ENCODE results near the gene PODXL2.

PODXL2 gene

DNA sequence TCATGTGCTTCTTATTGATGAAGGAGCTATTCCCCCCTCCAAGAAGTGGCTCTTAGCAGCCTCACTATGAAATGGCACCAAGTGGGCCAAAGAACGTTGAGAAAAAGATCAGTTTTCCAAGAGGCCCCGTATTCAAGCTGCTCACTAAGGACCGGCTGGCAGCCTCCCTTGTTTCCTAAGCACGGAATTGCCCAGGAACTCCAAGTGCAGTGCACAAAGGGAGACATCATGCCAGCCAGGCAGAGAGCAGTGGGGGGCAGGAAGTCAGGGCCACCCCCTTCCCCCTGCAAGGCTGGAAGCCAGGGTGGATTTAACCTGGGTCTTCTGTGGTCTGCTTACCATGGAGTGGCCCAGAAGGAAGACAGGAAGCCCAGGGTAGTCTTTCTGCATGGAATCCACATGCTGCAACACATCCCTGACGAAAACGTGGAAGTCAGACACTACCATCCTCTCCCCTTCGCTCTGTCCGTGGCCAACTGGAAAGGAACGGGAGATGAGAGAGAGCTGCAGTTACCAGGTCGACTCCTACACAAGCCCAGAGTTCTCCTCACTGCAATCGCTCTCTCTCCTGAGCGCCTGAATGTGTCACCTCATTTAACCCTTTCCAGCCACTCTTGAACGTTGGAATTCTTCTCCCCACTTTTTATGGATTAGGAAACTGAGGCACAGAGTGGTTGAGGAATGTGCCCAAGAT, 93.3 kb downstream of the PODXL2 start:
- DNase-seq (ENCODE audit: low read depth, low spot score): no peak

Data from smooth muscle cell of the brain vasculature (primary cell).